Stimulated activated naive CD8-positive, alpha-beta T cell treated with anti-CD3 and anti-CD28 coated beads, Interleukin-15, amount 100 ng/mL, for 72 hours (primary cell): Measurements from ENCODE around the gene MLLT3.
A peak's percentile ranks its signal among the peaks of the same experiment; 100 is the strongest.

Source experiments
- ATAC-seq: fragments of 150-1000 bp; cut with Tn5 transposase; 2 replicates; pipeline ENCODE4 v1.10.0; 2021; ENCODE audit warnings: mild to moderate bottlenecking, moderate library complexity
- DNase-seq, 2 donors: peaks; one replicate each; pipeline ENCODE4 v3.0.0; 2021 to 2022
- H3K27ac Mint-ChIP-seq, 2 donors: one replicate each; pipeline ENCODE4 v1.8.0; 2022; ENCODE audit warnings: mild to moderate bottlenecking in 2 of 2, mixed read lengths in 2 of 2, moderate library complexity in 2 of 2
- H3K27me3 Mint-ChIP-seq: one replicate; pipeline ENCODE4 v1.8.0; 2022; ENCODE audit warnings: mixed read lengths
- H3K4me1 Mint-ChIP-seq: one replicate; pipeline ENCODE4 v1.8.0; 2022; ENCODE audit warnings: mild to moderate bottlenecking, mixed read lengths
- H3K4me3 Mint-ChIP-seq, 2 donors: one replicate each; pipeline ENCODE4 v1.8.0; 2022; ENCODE audit warnings: mild to moderate bottlenecking in 2 of 2, mixed read lengths in 2 of 2, moderate library complexity in 1 of 2
- H3K9me3 Mint-ChIP-seq, 2 donors: one replicate each; pipeline ENCODE4 v1.8.0; 2022; ENCODE audit warnings: mixed read lengths in 2 of 2

Gene MLLT3

DNA sequence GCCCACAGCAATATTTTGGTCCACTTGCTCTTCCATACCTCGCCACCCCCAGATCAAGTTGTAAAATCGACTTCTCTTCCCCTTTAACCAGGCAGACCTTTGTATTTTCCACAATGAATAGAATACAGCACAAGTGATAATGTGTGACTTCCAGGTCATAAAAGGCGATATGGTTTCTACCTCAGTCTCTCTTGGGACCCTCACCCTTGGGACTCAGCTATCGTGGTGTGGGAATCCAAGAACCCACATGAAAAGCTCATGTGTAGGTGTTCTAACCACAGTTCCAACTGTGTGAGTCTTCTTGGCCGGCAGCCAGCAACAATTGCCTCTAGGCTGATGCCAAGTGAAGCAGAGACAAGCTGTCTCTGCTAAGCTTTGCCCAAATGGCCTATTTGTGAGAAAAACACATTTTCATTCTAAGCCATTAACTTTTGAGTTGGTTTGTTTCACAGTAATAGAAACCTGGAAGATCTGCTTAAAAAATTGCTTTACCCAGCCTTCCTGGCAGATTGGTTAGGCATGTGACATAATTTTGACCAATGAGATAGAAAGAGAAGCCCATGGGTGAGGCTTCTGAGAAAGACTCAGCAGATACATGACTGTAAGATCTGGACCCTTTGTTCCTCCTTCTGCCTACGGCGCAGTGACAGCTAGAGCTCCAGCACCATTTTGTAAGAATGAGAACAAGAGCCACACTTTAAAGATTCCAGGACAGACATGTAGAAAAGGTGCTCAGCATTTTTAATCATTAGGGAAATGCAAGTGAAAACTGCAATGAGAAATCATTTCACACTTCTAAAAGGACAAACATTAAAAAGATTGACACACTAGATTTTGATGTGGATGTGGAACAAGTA is 18.3 kb upstream of the MLLT3 start:
- peak; percentile 65 to 70 for DNase-seq

DNA sequence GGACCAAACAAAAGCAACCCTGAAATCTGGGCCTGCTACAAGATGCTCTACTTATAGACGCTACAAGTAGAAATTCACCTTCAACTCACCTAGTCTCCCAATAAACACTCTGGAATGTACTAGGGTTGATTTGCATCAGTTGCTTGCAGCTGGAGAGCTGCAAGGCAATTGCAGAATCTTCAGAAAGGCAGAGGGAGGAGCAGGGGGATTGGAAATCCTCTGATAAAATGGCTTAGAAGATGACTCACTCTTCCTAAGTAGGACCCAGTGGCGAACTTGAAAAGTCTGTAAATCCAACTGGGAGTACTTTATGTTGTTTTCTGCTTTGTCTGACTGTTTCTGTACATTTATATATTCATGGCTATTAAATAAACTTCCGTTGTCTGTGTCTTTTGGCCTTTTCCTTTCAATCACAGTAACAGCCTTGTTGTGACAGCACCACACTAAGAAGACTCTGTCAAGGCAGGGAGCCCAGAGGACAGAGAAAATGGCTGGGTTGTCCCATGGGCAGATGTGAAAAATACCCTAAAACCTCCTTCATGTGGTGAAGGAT is 14.7 kb upstream of the MLLT3 start:
- Mint-ChIP-seq H3K4me1 (peaks cover 17% of the 10 kb centered on the region), H3K4me3 (no peak overlapping the region), H3K27me3 (peaks cover 21% of the 10 kb centered on the region), H3K9me3 (no peaks in the 10 kb centered on the region), H3K27ac (no peak overlapping the region)
- no peak for DNase-seq
- no peak for ATAC-seq

More for the DNA sequence above, 18.3 kb upstream of the MLLT3 start:
- peak overlapping the region in 1 of 2 donors; percentile 1 for H3K27ac Mint-ChIP-seq
- H3K9me3 Mint-ChIP-seq, result no peaks in the 10 kb centered on the region
- peaks cover 34% of the 10 kb centered on the region for H3K27me3 Mint-ChIP-seq
- H3K4me3 Mint-ChIP-seq, result peak overlapping the region; percentile 56 to 66
- peak; percentile 95 for ATAC-seq
- peaks cover 17% of the 10 kb centered on the region for H3K4me1 Mint-ChIP-seq

- Mint-ChIP-seq H3K4me1 (peaks cover 6% of the 10 kb centered on the region), H3K9me3 (no peaks in the 10 kb centered on the region), H3K27ac (no peak overlapping the region), H3K4me3 (no peak overlapping the region), H3K27me3 (peaks cover 35% of the 10 kb centered on the region)
- DNase-seq (no peak), ATAC-seq (no peak)
Measured at GRCh38 chr9:20634895-20635294, 12.6 kb upstream of the MLLT3 start.

GRCh38 chr9:20632705-20633104 is 10.4 kb upstream of the MLLT3 start:
- peaks cover 28% of the 10 kb centered on the region for H3K27me3 Mint-ChIP-seq

GRCh38 chr9:20630241-20630943 is 8.1 kb upstream of the MLLT3 start:
- peak overlapping the region in 1 of 2 donors; percentile 11 for H3K27ac Mint-ChIP-seq
- H3K4me1 Mint-ChIP-seq, result no peaks in the 10 kb centered on the region
- peaks cover 17% of the 10 kb centered on the region for H3K27me3 Mint-ChIP-seq
- DNase-seq (no peak), ATAC-seq (no peak)
- H3K4me3 Mint-ChIP-seq, result no peak overlapping the region
- H3K9me3 Mint-ChIP-seq, result no peaks in the 10 kb centered on the region

More at GRCh38 chr9:20632705-20633104, 10.4 kb upstream of the MLLT3 start:
- Mint-ChIP-seq H3K9me3 (no peaks in the 10 kb centered on the region), H3K4me1 (peaks cover 5% of the 10 kb centered on the region), H3K27ac (no peak overlapping the region), H3K4me3 (no peak overlapping the region)
- DNase-seq (no peak), ATAC-seq (no peak)

DNA sequence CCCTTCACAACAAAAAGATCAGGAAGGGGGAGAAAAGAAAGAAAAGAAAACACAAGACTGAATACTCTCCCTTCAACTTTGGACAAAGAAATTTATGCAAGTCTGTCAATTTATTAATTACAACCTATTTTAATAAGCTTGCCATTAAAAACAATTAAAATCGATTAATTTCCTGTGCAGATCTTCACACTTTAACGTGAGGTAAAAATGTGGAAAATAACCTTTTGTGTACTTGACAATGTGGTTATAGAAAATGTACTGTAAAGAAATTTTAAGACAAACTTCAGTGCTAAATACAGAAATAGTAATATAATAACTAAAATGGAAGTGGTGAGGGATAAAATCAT is 2.7 kb upstream of the MLLT3 start:
- Mint-ChIP-seq H3K4me3 (peak overlapping the region; percentile 94 to 96), H3K9me3 (no peaks in the 10 kb centered on the region), H3K4me1 (peaks cover 20% of the 10 kb centered on the region), H3K27ac (no peak overlapping the region), H3K27me3 (no peaks in the 10 kb centered on the region)
- ATAC-seq (no peak), DNase-seq (no peak)

DNA sequence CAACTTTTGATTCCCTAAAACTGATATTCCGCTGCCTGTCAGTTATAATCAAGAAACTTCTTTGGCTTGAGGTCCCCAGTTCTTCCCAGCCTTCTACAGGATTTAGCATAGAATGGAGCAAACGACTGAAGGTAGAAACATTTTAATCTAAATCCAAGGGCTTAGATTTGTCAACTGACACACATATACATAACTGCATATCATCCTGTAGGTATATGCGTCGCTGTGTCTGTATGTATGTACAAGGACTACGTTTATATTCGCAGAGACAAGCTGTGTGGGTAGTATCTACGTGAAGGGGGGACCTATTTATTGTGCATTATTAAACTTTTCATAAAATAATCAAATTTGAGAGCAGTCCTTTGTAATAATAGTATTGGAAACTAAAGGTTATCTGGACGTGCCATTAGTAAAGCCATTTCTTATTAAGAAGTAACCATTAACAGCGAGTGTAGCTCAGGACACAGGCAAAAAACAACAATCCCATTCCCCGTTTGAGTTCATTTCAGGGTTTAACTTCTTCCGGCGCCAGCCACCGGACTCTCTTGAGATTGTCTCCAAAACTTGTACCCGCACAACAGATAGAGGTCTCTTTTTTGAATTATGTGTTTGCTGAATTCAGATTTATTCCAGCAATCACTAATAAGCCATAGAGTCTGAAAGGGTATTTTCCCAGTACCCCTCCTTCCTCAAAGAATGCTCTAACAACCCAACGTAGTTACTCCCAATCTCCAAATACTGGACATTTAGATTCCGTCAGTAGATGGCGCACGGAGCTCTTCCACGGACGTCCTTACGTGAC is 2.1 kb upstream of the MLLT3 start:
- Mint-ChIP-seq H3K4me1 (peaks cover 26% of the 10 kb centered on the region), H3K27me3 (no peaks in the 10 kb centered on the region), H3K27ac (peak overlapping the region; percentile 99 to 100), H3K4me3 (peak overlapping the region; percentile 94 to 96), H3K9me3 (no peaks in the 10 kb centered on the region)
- ATAC-seq (no peak), DNase-seq (peak; percentile 31 to 39)

DNA sequence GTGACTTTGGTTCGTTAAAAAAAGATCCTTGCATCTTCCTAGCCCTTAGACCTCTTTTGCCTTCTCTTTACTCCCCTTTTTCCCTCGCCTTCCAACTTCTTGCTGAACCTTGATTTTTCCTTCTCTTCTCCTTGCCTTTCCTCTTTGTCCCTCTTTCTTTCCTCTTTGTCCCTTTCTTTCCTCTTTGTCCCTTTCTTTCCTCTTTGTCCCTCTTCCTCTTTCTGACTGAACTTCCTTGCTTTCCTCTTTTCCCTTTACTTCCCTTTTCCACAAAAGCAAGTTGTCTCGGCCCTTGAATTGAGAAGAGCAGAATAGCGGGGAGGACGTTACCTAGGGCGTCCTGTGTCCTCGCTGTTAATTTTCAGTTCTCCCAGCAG is 1.4 kb upstream of the MLLT3 start:
- no peaks in the 10 kb centered on the region for H3K9me3 Mint-ChIP-seq
- DNase-seq (no peak), ATAC-seq (no peak)
- peaks cover 33% of the 10 kb centered on the region for H3K4me1 Mint-ChIP-seq
- H3K27ac Mint-ChIP-seq, result peak overlapping the region; percentile 99 to 100
- H3K4me3 Mint-ChIP-seq, result peak overlapping the region; percentile 94 to 96
- H3K27me3 Mint-ChIP-seq, result no peaks in the 10 kb centered on the region

- peaks cover 38% of the 10 kb centered on the region for H3K4me1 Mint-ChIP-seq
- peak overlapping the region; percentile 99 to 100 for H3K27ac Mint-ChIP-seq
- DNase-seq, result peak; percentile 61 to 72
- no peaks in the 10 kb centered on the region for H3K9me3 Mint-ChIP-seq
- H3K27me3 Mint-ChIP-seq, result no peaks in the 10 kb centered on the region
- H3K4me3 Mint-ChIP-seq, result peak overlapping the region; percentile 94 to 96
- ATAC-seq, result peak; percentile 52
Measured at GRCh38 chr9:20623021-20623747, 885 bp upstream of the MLLT3 start.

- Mint-ChIP-seq H3K4me1 (peaks cover 51% of the 10 kb centered on the region), H3K27ac (peak overlapping the region; percentile 99 to 100)
- peak; percentile 39 for ATAC-seq
Measured at GRCh38 chr9:20621471-20622329, 599 bp downstream of the MLLT3 start.

GRCh38 chr9:20620650-20621470 is 1.4 kb downstream of the MLLT3 start:
- ATAC-seq (no peak), DNase-seq (peak; percentile 40 to 42)
- Mint-ChIP-seq H3K27ac (peak overlapping the region; percentile 94 to 100), H3K4me1 (peaks cover 59% of the 10 kb centered on the region), H3K4me3 (peak overlapping the region; percentile 94 to 96), H3K9me3 (no peaks in the 10 kb centered on the region), H3K27me3 (no peaks in the 10 kb centered on the region)

More at GRCh38 chr9:20621471-20622329, 599 bp downstream of the MLLT3 start:
- Mint-ChIP-seq H3K27me3 (no peaks in the 10 kb centered on the region), H3K9me3 (no peaks in the 10 kb centered on the region), H3K4me3 (peak overlapping the region; percentile 94 to 96)
- peak; percentile 55 to 60 for DNase-seq

- H3K27me3 Mint-ChIP-seq, result no peaks in the 10 kb centered on the region
- no peak overlapping the region for H3K27ac Mint-ChIP-seq
- H3K4me1 Mint-ChIP-seq, result peaks cover 63% of the 10 kb centered on the region
- DNase-seq, result peak; percentile 15 to 17
- peak overlapping the region; percentile 94 to 96 for H3K4me3 Mint-ChIP-seq
- no peak for ATAC-seq
- no peaks in the 10 kb centered on the region for H3K9me3 Mint-ChIP-seq
Measured at GRCh38 chr9:20619487-20620200, 2.7 kb downstream of the MLLT3 start.

DNA sequence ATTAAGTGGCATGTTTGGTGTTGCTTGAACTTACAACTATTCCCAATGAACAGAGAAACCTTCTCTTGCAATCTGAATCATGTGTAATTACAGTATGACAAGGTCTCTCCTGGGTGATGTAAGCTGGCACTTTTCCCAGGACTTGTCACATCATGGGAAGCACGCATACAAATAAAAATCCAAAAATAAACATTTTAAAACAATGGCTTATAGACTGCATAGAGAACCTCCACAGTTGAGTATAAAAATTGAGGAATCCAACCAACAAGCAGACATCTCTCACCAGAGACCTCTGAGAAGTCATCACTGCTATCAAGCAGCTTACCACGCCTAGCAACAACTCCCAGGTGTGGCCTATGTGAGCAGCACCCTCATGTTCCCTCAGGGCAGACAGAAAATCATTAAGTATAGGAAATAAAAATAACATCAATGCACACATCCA is 3.9 kb downstream of the MLLT3 start:
- H3K4me3 Mint-ChIP-seq, result peak overlapping the region in 1 of 2 donors; percentile 94
- no peak overlapping the region for H3K27ac Mint-ChIP-seq
- ATAC-seq, result no peak
- no peaks in the 10 kb centered on the region for H3K27me3 Mint-ChIP-seq
- no peaks in the 10 kb centered on the region for H3K9me3 Mint-ChIP-seq
- DNase-seq, result no peak
- peaks cover 65% of the 10 kb centered on the region for H3K4me1 Mint-ChIP-seq
